SK-MEL-5 (cell line): ENCODE results near the gene ENSA. TPM values are rescaled to one million over a fixed set of nuclear protein-coding genes. Genes with fewer than 3 reads are reported as not detected.
"Not testable (repeated sequence)": the region's sequence is repeated elsewhere in the genome, so short reads cannot be mapped to it uniquely, and the experiment has no call there.

Source experiments
- DNase-seq: peaks from one replicate; pipeline ENCODE4 v3.0.0-alpha.2; 2016; ENCODE audit warnings: low read depth, low spot score
- in situ Hi-C: cut with HindIII; loops from 2 replicates; pipeline ENCODE4 v1.10.0; 2016; ENCODE audit warnings: low sequenced_read_pairs, high pct_unique_total_duplicates, low pct_unique_long_range_greater_than_20kb
- small RNA-seq, 2 experiments: library from RNA; depleted of rRNA; stranded (forward); fragments of <200 nt; gene quantifications; one replicate each; pipeline ENCODE3, GENCODE V24; 2014
- total RNA-seq: library from RNA; depleted of rRNA; stranded (reverse); fragments of >200 nt; shearing (Covaris generic); gene quantifications from 2 replicates; pipeline ENCODE4 v1.2.3, GENCODE V29; 2014; rRNA removed

The ENSA gene
- total RNA-seq, 1 experiment from 2014 or later, result 101 TPM

GRCh38 chr1:150575518-150576366 lies 53.7 kb downstream of the ENSA start:
- DNase-seq, result no peak
- in situ Hi-C loops, result loop anchor here (10.0 kb wide), 1 partner anchor 69 kb away; no protein-coding TSS in a partner anchor

GRCh38 chr1:150575072-150575489 lies 54.3 kb downstream of the ENSA start:
- no peak for DNase-seq
- in situ Hi-C loops, result loop anchor here (10.0 kb wide), 1 partner anchor 70 kb away; no protein-coding TSS in a partner anchor

- in situ Hi-C loops, result loop anchor here (10.0 kb wide), 1 partner anchor 70 kb away; no protein-coding TSS in a partner anchor
- DNase-seq, result no peak
Measured at GRCh38 chr1:150574260-150575071, 54.9 kb downstream of the ENSA start.

- in situ Hi-C loops, result loop anchor here (10.0 kb wide), 1 partner anchor 71 kb away; no protein-coding TSS in a partner anchor
- DNase-seq, result not testable (repeated sequence)
Measured at GRCh38 chr1:150573648-150574071, 55.8 kb downstream of the ENSA start.

- DNase-seq, result no peak
- in situ Hi-C loops, result loop anchor here (10.0 kb wide), 1 partner anchor 72 kb away; no protein-coding TSS in a partner anchor
Measured at GRCh38 chr1:150572918-150573647, 56.3 kb downstream of the ENSA start.

Small RNAs within 50 kb of the gene (small RNA-seq; reads per million reads assigned to genes)
- gene RF00015 (0 reads per million in 2 experiments), gene RF00561 (0 reads per million in 2 experiments)

Other genes starting within 250 kb of the ENSA start
- 24.7 and 28.3 TPM in 2 replicates for gene TARS2, start 142.2 kb downstream of the ENSA start, total RNA-seq
- gene ECM1, start 121.5 kb downstream of the ENSA start, total RNA-seq, result 192 TPM in 2 replicates
- not detected in 2 replicates for gene FALEC, start 113.9 kb downstream of the ENSA start, total RNA-seq
- gene ADAMTSL4, start 80.2 kb downstream of the ENSA start, total RNA-seq, result 0.27 and 0.48 TPM in 2 replicates
- 123 and 130 TPM in 2 replicates for gene MCL1, start 50.0 kb downstream of the ENSA start, total RNA-seq
- gene GOLPH3L, start 67.5 kb upstream of the ENSA start, total RNA-seq, result 6.6 and 7.7 TPM in 2 replicates
- gene HORMAD1, start 91.3 kb upstream of the ENSA start, total RNA-seq, result 8.9 and 12.5 TPM in 2 replicates
- gene CTSS, start 136.2 kb upstream of the ENSA start, total RNA-seq, result 2.5 and 4.4 TPM in 2 replicates
- 0.69 and 0.74 TPM in 2 replicates for gene CTSK, start 178.6 kb upstream of the ENSA start, total RNA-seq
- 21.6 and 21.9 TPM in 2 replicates for gene ARNT, start 247.0 kb upstream of the ENSA start, total RNA-seq